ENCODE results near the gene KRT83.

GRCh38 chr12:52313461-52313860 lies 7.7 kb downstream of the KRT83 start:
- no peak for TF ChIP-seq CTCF (IDR thresholded peaks at IDR 0.05; ENCODE audit: insufficient read depth, low read length)
- no peak for TF ChIP-seq GABPA (IDR thresholded peaks at IDR 0.05; ENCODE audit: low read depth)
- TF ChIP-seq POLR2AphosphoS5 (IDR thresholded peaks at IDR 0.05; ENCODE audit: low read depth), result no peak
